Mesenteric fat pad (tissue), 1 donor: Measurements from ENCODE around the gene DDX43. TPM values are rescaled to one million over a fixed set of nuclear protein-coding genes. Genes with fewer than 3 reads are reported as not detected.
"Not testable (repeated sequence)": the region's sequence is repeated elsewhere in the genome, so short reads cannot be mapped to it uniquely, and the experiment has no call there.

ENCODE experiments used
- DNase-seq: peaks from one replicate; pipeline ENCODE4 v3.0.0-alpha.2; 2020; ENCODE audit warnings: low spot score
- total RNA-seq: library from RNA; stranded (reverse); fragmentation: NEBNext Ultra II Directional; extraction: Animal tissue kit (Norgen Biotek cat#: 25700); gene quantifications from one replicate; pipeline ENCODE4 v1.2.1, GENCODE V29; 2021
- donor health status: DM: yes; HTN: yes; CAD: no.

The DDX43 gene
- total RNA-seq, 1 donor from 2014 or later: 0.32 TPM

- no peak for DNase-seq
These were observed 5.7 kb upstream of the DDX43 start for GRCh38 chr6:73388800-73389512.

- no peak for DNase-seq
These were observed 4.8 kb upstream of the DDX43 start for GRCh38 chr6:73389854-73390253.

- no peak for DNase-seq
These were observed 3.0 kb upstream of the DDX43 start for GRCh38 chr6:73391675-73392074.

GRCh38 chr6:73392188-73392587, 2.4 kb upstream of the DDX43 start:
- DNase-seq: not testable (repeated sequence)

- DNase-seq: no peak
These were observed 1.4 kb upstream of the DDX43 start for GRCh38 chr6:73393278-73393677.

GRCh38 chr6:73395875-73396274, 1.2 kb downstream of the DDX43 start:
- peak; percentile 14 for DNase-seq

- DNase-seq: no peak
These were observed 6.0 kb downstream of the DDX43 start for GRCh38 chr6:73400656-73401055.

GRCh38 chr6:73409395-73409794, 14.8 kb downstream of the DDX43 start:
- no peak for DNase-seq

- DNase-seq: no peak
These were observed 18.5 kb downstream of the DDX43 start for GRCh38 chr6:73413102-73413501.

GRCh38 chr6:73418081-73418741, 23.6 kb downstream of the DDX43 start:
- no peak for DNase-seq

- no peak for DNase-seq
These were observed 26.9 kb downstream of the DDX43 start for GRCh38 chr6:73421534-73421933.

GRCh38 chr6:73435236-73435635, 40.6 kb downstream of the DDX43 start:
- DNase-seq: no peak

GRCh38 chr6:73443555-73443954, 48.9 kb downstream of the DDX43 start:
- no peak for DNase-seq

- DNase-seq: peak; percentile 90
These were observed 56.8 kb downstream of the DDX43 start for GRCh38 chr6:73451223-73452106.

GRCh38 chr6:73452107-73452461, 57.5 kb downstream of the DDX43 start, which contains the start of gene CGAS:
Gene CGAS, minus strand, starts transcription at chr6:73452297. Its CDS starts 116 bp downstream, at chr6:73452181.
- peak; percentile 94 for DNase-seq

- DNase-seq: peak; percentile 9
These were observed 61.4 kb downstream of the DDX43 start for GRCh38 chr6:73455865-73456629.

- DNase-seq: peak; percentile 51
These were observed 64.8 kb downstream of the DDX43 start for GRCh38 chr6:73459474-73459873.

GRCh38 chr6:73460056-73460455, 65.4 kb downstream of the DDX43 start:
- DNase-seq: no peak

- DNase-seq: peak; percentile 96
These were observed 67.1 kb downstream of the DDX43 start, which contains the start of gene MTO1 for GRCh38 chr6:73461537-73462350. Gene MTO1, plus strand, starts transcription at chr6:73461737. Its CDS starts 118 bp downstream, at chr6:73461855.
